Neural cell (in vitro differentiated cells): Measurements from ENCODE around the gene TMPRSS4.

Experiments used
- EZH2 ChIP-seq: fragments of 200-600, 300-800 bp; shearing (Covaris generic), sonication (generic); IDR thresholded peaks from 2 replicates; pipeline ENCODE4 v1.6.1; 2014; ENCODE audit warnings: antibody characterized with exemption, low read length, borderline replicate concordance, mild to moderate bottlenecking; ENCODE audit not compliant: insufficient read depth, poor library complexity, severe bottlenecking
- TF ChIP-seq, protein P1 (sequence below): fragments of 450-650 bp; IDR thresholded peaks from 2 replicates; pipeline ENCODE4 v1.5.1; 2014; ENCODE audit warnings: antibody characterized with exemption, mild to moderate bottlenecking, moderate library complexity; ENCODE audit not compliant: poor library complexity, severe bottlenecking

DNA sequence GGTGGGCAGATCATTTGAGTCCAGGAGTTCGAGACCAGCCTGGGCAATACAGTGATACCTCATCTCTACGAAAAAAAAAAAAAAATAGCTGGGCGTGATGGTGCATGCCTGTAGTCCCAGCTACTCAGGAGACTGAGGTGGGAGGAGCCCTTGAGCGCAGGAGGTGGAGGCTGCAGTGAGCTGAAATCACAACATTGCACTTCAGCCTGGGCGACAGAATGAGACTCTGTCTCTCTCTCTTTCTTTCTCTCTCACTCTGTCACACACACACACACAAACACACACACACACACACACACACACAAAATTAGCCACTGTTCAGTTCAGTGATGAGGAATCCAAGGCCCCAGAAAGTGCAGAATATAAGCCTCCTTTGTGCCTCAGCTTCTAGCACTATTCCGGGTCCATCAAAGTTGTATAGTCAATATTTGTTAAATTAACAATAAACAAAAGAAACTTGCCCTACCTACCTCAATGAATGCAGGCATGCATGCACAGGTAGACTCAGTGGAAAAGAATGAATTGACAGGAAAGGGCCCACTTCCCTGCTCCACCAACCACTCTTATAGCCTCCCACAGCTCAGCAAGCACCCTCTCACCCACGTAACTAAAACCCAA, 13.8 kb downstream of the TMPRSS4 start:
- TF ChIP-seq, protein P1, sequence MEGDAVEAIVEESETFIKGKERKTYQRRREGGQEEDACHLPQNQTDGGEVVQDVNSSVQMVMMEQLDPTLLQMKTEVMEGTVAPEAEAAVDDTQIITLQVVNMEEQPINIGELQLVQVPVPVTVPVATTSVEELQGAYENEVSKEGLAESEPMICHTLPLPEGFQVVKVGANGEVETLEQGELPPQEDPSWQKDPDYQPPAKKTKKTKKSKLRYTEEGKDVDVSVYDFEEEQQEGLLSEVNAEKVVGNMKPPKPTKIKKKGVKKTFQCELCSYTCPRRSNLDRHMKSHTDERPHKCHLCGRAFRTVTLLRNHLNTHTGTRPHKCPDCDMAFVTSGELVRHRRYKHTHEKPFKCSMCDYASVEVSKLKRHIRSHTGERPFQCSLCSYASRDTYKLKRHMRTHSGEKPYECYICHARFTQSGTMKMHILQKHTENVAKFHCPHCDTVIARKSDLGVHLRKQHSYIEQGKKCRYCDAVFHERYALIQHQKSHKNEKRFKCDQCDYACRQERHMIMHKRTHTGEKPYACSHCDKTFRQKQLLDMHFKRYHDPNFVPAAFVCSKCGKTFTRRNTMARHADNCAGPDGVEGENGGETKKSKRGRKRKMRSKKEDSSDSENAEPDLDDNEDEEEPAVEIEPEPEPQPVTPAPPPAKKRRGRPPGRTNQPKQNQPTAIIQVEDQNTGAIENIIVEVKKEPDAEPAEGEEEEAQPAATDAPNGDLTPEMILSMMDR, result no peak
- no peak for TF ChIP-seq EZH2
